ENCODE data around the gene B4GALT3.

Gene B4GALT3

GRCh38 chr1:161121834-161122233 lies 55.5 kb downstream of the B4GALT3 start:
- no peak for DNase-seq

Data from CD4-positive, alpha-beta T cell treated with Interleukin-10 for 1 hour (primary cell).